GM21619 (cell line): ENCODE data around the gene IZUMO4.

Source experiments
- ATAC-seq: cut with Tn5 transposase; IDR thresholded peaks from one replicate; pipeline ENCODE4 v1.9.1; 2021; ENCODE audit not compliant: unreplicated experiment

IZUMO4 gene

DNA sequence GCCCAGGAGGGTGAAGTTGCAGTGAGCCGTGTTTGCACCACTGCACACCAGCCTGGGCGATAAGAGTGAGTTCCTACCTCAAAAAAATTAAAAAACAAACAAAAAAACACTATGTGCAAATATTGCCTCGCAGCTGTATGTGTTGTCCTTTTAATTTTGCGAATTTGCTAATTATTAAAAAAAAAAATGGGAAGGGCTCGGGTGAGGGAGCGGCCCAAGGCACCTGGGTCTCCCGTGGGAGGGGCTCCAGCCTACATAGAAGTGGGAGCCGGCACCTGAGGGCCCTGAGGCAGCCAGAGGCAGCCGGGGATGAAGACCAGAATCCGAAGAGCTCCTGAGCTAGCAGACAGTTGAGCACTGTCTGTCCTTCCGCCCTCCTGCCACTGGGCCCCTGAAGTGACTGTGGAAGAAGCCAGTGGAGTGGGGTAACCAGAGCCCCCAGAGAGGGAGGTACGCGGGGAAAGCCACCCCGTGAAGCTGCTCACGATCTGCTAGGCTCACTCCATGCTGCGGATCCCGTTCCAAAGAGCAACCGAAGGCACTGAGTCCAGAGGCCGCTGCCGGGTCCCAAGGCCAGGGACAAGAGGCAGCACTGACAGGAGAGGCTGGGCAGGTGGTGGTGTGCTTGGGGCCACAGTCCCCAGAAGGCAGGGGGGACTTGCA lies 6.5 kb downstream of the IZUMO4 start:
- ATAC-seq: no peak

GRCh38 chr19:2108251-2109016 lies 11.7 kb downstream of the IZUMO4 start:
- ATAC-seq: no peak

GRCh38 chr19:2109046-2109864 lies 12.5 kb downstream of the IZUMO4 start:
- ATAC-seq: no peak

GRCh38 chr19:2110822-2111221 lies 14.1 kb downstream of the IZUMO4 start:
- ATAC-seq: no peak

DNA sequence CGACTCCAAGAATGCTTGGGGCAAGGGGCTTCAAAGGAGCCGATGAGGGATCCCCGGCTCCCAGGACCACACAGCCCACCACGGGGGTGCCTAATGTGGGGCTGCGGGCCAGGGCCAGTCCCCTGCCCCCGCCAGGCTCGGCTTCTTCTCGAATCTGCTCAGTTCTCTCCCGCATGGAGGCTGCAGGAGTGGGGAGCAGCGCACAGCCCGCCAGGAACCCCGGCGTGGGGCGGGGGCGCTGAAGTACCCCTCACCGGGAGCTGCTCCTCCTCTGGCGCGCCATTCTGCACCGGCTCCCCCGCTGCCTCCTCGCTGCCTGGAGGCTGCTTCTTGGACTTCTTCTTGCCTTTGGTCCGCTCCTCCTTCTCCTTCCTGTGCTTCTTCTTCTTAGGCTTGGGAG lies 14.7 kb downstream of the IZUMO4 start:
- no peak for ATAC-seq

- no peak for ATAC-seq
Observed at GRCh38 chr19:2111886-2112285, 15.2 kb downstream of the IZUMO4 start.

DNA sequence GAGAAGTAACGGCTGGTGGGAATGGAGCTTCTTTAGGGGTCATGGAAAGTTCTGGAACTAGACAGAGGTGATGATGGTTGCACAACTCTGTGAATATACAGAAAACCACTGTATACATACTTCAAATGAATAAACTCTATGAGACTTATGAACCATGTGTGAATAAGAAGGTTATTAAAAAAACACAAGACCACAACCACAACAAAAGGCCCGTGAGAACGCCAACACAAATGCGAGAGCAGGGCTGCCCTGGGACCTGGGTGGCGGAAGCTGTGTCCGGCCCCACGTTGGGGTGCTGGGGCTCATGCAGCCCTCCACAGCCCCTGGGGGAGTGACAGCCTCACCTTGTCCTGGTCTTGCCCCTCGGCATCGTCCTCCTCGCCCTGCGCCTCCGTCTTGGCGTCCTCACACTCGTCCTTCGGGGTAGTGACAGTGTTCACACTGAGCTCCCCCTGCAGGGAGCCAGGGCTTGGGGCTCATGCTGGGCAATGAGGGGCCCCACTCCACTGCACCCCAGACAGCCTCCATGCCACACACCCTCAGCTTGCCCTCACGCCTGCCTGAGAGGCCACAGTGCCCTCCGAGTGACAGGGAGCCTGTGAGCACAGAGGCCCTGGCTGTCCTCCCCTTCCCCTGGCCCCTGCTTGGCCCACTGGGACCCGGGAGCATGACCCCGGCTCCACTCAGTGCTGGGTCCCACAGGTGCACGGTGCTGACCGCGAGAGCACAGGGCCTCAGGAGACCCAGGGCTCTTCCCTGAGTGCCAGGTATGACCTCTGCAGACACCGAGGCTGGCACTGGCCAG lies 16.0 kb downstream of the IZUMO4 start:
- no peak for ATAC-seq

GRCh38 chr19:2113439-2114211 lies 16.9 kb downstream of the IZUMO4 start:
- ATAC-seq: no peak

DNA sequence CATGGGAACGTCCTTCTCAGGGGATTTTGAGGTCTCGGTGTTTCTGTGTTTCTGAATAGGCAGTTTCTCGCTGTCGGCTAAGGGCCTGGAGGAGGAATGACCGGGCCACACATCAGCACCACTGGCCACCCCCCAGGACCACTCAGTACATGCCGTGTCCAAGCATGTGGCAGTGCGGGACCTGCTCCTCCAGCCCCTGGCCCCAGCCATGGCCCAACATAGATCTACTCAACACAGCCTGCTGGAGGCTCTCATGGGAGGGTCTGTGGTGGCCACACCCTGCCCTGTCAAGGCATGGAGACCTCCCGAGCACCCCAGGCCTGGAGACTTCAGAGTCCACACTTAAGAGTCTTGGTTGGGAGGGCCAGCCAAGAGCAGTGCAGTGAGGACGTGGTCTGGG lies 17.5 kb downstream of the IZUMO4 start:
- ATAC-seq: no peak

DNA sequence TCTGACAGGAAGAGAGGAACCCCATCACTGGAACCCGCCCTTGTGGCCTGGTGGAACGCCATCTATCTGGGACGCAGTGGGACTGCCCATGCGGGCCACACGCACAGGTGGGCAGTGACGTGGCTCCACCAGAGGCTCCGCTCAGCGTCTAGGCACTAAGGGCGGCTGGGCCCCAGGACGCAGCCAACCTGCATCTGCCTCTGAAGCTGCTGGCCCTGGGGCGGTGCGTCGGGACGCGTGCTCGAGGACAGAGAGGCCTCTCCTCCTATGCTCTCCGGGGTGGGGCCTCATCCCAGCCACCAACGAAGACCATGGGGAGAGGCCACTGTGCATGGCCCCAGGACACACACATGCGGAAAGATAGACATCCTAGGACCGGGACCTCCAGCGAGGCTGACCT lies 18.1 kb downstream of the IZUMO4 start:
- ATAC-seq: no peak

DNA sequence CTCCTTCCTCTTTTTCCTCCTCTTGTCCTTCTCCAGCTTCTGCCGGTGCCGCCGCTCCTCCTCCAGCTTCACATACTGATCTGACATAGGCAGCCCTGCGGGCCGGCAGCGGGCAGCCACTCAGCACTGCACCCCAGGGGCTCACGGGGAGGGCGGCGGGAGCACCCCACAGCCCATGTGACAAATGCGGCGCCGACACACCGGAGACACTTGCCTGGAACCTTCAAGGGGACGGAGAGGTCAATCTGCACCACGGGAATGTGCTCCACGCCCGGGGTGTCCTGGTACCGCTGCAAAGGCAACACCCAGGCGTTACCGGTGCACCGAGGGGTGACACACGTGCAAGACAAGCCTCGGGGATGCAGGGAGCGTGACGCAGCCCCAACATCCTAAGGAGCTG lies 18.6 kb downstream of the IZUMO4 start:
- no peak for ATAC-seq

- ATAC-seq: no peak
Observed at GRCh38 chr19:2115911-2116426, 19.3 kb downstream of the IZUMO4 start.

DNA sequence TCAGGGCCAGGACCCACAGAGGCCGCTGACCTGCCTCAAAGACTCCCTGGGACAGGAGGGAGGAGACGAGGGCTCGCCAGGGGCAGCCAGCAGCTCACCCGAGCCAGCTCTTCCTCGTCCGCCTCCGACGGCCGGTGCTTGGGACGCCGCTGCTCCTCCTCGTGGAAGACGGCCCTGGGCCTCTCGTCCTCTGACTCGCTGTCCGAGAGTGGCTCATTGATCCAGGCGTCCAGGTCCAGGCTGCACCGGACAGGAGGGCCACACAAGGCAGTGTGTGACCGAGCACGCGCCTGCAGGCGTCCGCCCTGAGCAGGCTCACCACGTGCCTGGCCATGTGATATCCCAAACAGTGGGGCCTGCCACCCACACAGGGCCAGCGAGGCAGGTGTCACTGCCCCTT lies 19.8 kb downstream of the IZUMO4 start:
- no peak for ATAC-seq

GRCh38 chr19:2117215-2117960 lies 20.7 kb downstream of the IZUMO4 start:
- no peak for ATAC-seq

DNA sequence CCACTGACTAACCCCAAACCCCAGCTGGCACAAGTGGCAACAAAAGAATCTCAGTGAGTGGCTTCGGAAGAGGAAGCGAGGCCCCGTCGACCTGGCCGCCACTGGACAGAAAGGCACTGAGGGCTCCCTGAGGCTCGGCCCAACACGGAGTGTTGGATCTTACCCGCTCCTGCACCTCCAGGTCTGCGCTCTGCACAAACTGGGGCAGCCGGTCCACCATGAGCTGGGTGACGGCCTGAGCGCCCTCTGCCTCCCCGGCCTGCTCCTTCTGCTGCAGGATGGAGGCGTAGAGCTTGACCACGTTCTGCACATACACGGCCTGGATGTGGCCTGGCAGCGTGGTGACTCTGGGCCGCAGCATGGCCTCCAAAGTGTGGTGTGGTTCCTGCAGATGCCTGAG lies 21.7 kb downstream of the IZUMO4 start:
- ATAC-seq: no peak

GRCh38 chr19:2119921-2120785 lies 23.4 kb downstream of the IZUMO4 start:
- ATAC-seq: no peak

GRCh38 chr19:2120821-2121220 lies 24.1 kb downstream of the IZUMO4 start:
- ATAC-seq: no peak

DNA sequence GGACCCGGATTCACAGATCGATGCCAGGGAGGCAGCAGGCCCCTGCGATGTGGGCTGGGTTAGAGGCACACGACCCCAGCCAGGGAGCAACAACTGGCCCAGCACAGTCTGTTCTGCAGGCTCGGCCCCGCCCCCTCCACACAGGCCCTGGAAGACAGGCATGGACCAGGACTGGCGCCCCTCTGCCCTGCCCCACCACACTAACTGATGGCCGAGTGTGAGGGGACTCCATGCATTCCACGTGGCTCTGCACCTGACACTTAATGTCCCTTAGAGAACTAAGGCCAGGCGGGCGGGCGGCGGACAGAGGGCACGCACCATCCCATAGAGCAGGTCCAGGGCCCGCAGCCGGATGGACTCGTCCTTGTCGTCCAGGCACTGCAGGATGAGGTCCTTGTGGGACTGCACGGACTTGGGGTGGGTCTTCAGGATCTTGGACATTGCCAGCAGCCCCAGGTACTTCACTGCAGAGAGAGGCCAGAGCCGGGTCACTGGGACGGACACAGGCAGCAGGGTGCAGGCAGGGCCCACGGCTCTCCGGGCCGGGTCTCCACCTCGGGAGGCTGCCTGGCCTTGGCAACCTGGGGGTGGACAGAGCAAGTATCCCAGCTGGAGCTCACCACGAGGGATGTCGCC lies 24.8 kb downstream of the IZUMO4 start:
- no peak for ATAC-seq
